ENCODE results near the gene MEOX1.

The MEOX1 gene

GRCh38 chr17:43658900-43659299 is 2.8 kb downstream of the MEOX1 start:
- peak in 11 of 56 donors; percentile 4 to 38 (median 17) for DNase-seq

- no peak for DNase-seq
Measured at GRCh38 chr17:43655693-43656255, 5.9 kb downstream of the MEOX1 start.

GRCh38 chr17:43652124-43652480 is 9.6 kb downstream of the MEOX1 start:
- DNase-seq = no peak

GRCh38 chr17:43650471-43650870 is 11.3 kb downstream of the MEOX1 start:
- no peak for DNase-seq

GRCh38 chr17:43648916-43649315 is 12.8 kb downstream of the MEOX1 start:
- DNase-seq = no peak

GRCh38 chr17:43645765-43646481 is 15.8 kb downstream of the MEOX1 start:
- peak in 2 of 56 donors; percentile 7 to 16 for DNase-seq

GRCh38 chr17:43645450-43645764 is 16.3 kb downstream of the MEOX1 start:
- DNase-seq = no peak

GRCh38 chr17:43644081-43644480 is 17.6 kb downstream of the MEOX1 start:
- DNase-seq = no peak

GRCh38 chr17:43641416-43641815 is 20.3 kb downstream of the MEOX1 start:
- DNase-seq = no peak

- DNase-seq = no peak
Measured at GRCh38 chr17:43640491-43641252, 21.1 kb downstream of the MEOX1 start.

- peak in 5 of 56 donors; percentile 8 to 36 (median 21) for DNase-seq
Measured at GRCh38 chr17:43637563-43638323, 24.0 kb downstream of the MEOX1 start.

- no peak for DNase-seq
Measured at GRCh38 chr17:43636426-43636825, 25.3 kb downstream of the MEOX1 start.

GRCh38 chr17:43634591-43635125 is 27.1 kb downstream of the MEOX1 start:
- DNase-seq = peak in 3 of 56 donors; percentile 5 to 12 (median 7)

GRCh38 chr17:43632221-43632620 is 29.5 kb downstream of the MEOX1 start:
- peak in 3 of 56 donors; percentile 1 to 4 (median 3) for DNase-seq

- no peak for DNase-seq
Measured at GRCh38 chr17:43631429-43631828, 30.3 kb downstream of the MEOX1 start.

GRCh38 chr17:43628089-43628650 is 33.6 kb downstream of the MEOX1 start:
- DNase-seq = no peak

- DNase-seq = no peak
Measured at GRCh38 chr17:43627653-43628052, 34.1 kb downstream of the MEOX1 start.

GRCh38 chr17:43626023-43626422 is 35.7 kb downstream of the MEOX1 start:
- DNase-seq = no peak

- no peak for DNase-seq
Measured at GRCh38 chr17:43625606-43626005, 36.1 kb downstream of the MEOX1 start.

GRCh38 chr17:43620581-43620980 is 41.1 kb downstream of the MEOX1 start:
- DNase-seq = no peak

GRCh38 chr17:43620147-43620546 is 41.6 kb downstream of the MEOX1 start:
- no peak for DNase-seq
